ENCODE data around the gene TBCCD1. TPM values are rescaled to one million over a fixed set of nuclear protein-coding genes. Genes with fewer than 3 reads are reported as not detected.

TBCCD1 gene
- total and polyA plus RNA-seq, 2 of the 8 experiments (the other 6 are each of a cell fraction or from before 2014, with no cell fraction given): 11.3 to 13.9 TPM

- H3K79me1 ChIP-seq (ENCODE audit: low read depth, low read length): no peaks in the 10 kb centered on the region
- no peak overlapping the region for H3K14ac ChIP-seq (ENCODE audit: insufficient read length)
- H4K8ac ChIP-seq (ENCODE audit: extremely low read depth, insufficient read depth, low read length): peak overlapping the region; percentile 35; the same call in 1 of the 2 replicates
- no peak for FAIRE-seq
- H2BK15ac ChIP-seq (ENCODE audit: low read length): no peak overlapping the region
- H2BK20ac ChIP-seq (ENCODE audit: low read length): no peak overlapping the region
- no peak overlapping the region for H4K91ac ChIP-seq (replicated peaks; ENCODE audit: insufficient read length, low read length)
- H3K27ac ChIP-seq (ENCODE audit: low read depth, low read length): no peak overlapping the region
- H4K5ac ChIP-seq (ENCODE audit: insufficient read length, low read depth, low read length): no peak overlapping the region
- H3K4me2 ChIP-seq (ENCODE audit: insufficient read depth in 1 of 2, low read depth in 2 of 2, low read length in 2 of 2): no peak overlapping the region
- H3K4me1 ChIP-seq (replicated peaks in 1 of 4; ENCODE audit: control insufficient read depth in 3 of 4, insufficient read depth in 4 of 4, low read length in 3 of 4): no peaks in the 10 kb centered on the region
- no peaks in the 10 kb centered on the region for H3K9me3 ChIP-seq (ENCODE audit: insufficient read depth in 2 of 2, low read depth in 1 of 2, low read length in 1 of 2)
- no peaks in the 10 kb centered on the region for H4K20me1 ChIP-seq (replicated peaks in 1 of 2; ENCODE audit: control insufficient read depth in 1 of 2, insufficient read depth in 2 of 2, low read length in 2 of 2)
- H3K79me2 ChIP-seq (ENCODE audit: control insufficient read depth in 1 of 2, insufficient read depth in 2 of 2, low read length in 2 of 2): no peaks in the 10 kb centered on the region
- 88% methylated on average over 6 of the region's 6 CpGs; no CpG with 5 or more reads in 1 of the 2 experiments for WGBS, 2 experiments (ENCODE audit: extremely low coverage in 1 of 2, insufficient coverage in 1 of 2, insufficient read length in 1 of 2, insufficient replicate concordance in 2 of 2, low coverage in 1 of 2, low lambda C conversion rate in 2 of 2, missing lambda C conversion rate in 1 of 2)
- no peaks in the 10 kb centered on the region for H3K36me3 ChIP-seq (ENCODE audit: control insufficient read depth in 2 of 4, insufficient read depth in 4 of 4, low read length in 3 of 4)
- DNase-seq (ENCODE audit: low read depth in 1 of 2, low spot score in 2 of 2): no peak
- H2AK5ac ChIP-seq (ENCODE audit: low read depth, low read length): no peak overlapping the region
- no peak overlapping the region for H2BK5ac ChIP-seq (ENCODE audit: low read depth, low read length)
- ChIA-PET POLR2A (ENCODE audit: partially characterized antibody) (interaction anchor here (1.6 kb wide), 1 partner anchor 20 kb away, joined by 4 read pairs; no protein-coding TSS in a partner anchor), CTCF (ENCODE audit: partially characterized antibody) (interaction anchor here (0.6 to 3.3 kb wide), 12 partner anchors 10 to 548 kb away, joined by 3 to 17 read pairs (median 4); no protein-coding TSS in a partner anchor)
- H3K4me3 ChIP-seq (ENCODE audit: extremely low read depth in 1 of 4, insufficient read depth in 2 of 4, low read depth in 3 of 4, low read length in 4 of 4): no peak overlapping the region
- no peaks in the 10 kb centered on the region for H3K27me3 ChIP-seq (replicated peaks in 1 of 4; ENCODE audit: control insufficient read depth in 3 of 4, extremely low read depth in 1 of 4, insufficient read depth in 3 of 4, low read length in 3 of 4)
- H3K18ac ChIP-seq (ENCODE audit: extremely low read depth, low read length): no peak overlapping the region
- H3K56ac ChIP-seq (replicated peaks; ENCODE audit: insufficient read length, low read depth, low read length): no peak overlapping the region
- H2BK12ac ChIP-seq (ENCODE audit: low read depth, low read length): no peak overlapping the region
- H3K23ac ChIP-seq (ENCODE audit: insufficient read length): no peak overlapping the region
- H3K4ac ChIP-seq (replicated peaks; ENCODE audit: insufficient read length, low read depth, low read length): no peak overlapping the region
- H2AFZ ChIP-seq (ENCODE audit: low read length): no peak overlapping the region
- H3K9ac ChIP-seq (replicated peaks in 1 of 4; ENCODE audit: extremely low read depth in 1 of 4, low read depth in 3 of 4, low read length in 3 of 4): no peak overlapping the region
- peaks cover 2% of the 10 kb centered on the region; the same call in 1 of the 2 replicates for H3K23me2 ChIP-seq (ENCODE audit: low read depth, low read length)
- no peak overlapping the region for H2BK120ac ChIP-seq (replicated peaks; ENCODE audit: low read depth, low read length)
- TF ChIP-seq NRF1 (IDR thresholded peaks at IDR 0.05; ENCODE audit: low read depth, low read length) (no peak), BRCA1 (IDR thresholded peaks at IDR 0.05; ENCODE audit: low read depth, low read length) (no peak), ASH2L (IDR thresholded peaks at IDR 0.05; ENCODE audit: low read length) (no peak), E2F6 (IDR thresholded peaks at IDR 0.05) (no peak), NANOG (IDR thresholded peaks at IDR 0.05; ENCODE audit: insufficient read depth, low read depth, low read length, poor library complexity, severe bottlenecking) (no peak), RBBP5 (IDR thresholded peaks at IDR 0.05; ENCODE audit: borderline replicate concordance, low read depth, low read length) (no peak), RNF2 (IDR thresholded peaks at IDR 0.05; ENCODE audit: borderline replicate concordance, low read depth, low read length, missing control alignments, poor library complexity, severe bottlenecking) (no peak), SIRT6 (IDR thresholded peaks at IDR 0.05; ENCODE audit: low read length) (no peak), CTBP2 (IDR thresholded peaks at IDR 0.05; ENCODE audit: borderline replicate concordance, insufficient read depth, insufficient read length, low read length) (no peak), GTF2F1 (IDR thresholded peaks at IDR 0.05; ENCODE audit: borderline replicate concordance, low read depth, low read length) (no peak), MAX (IDR thresholded peaks at IDR 0.05) (no peak)
Observed at GRCh38 chr3:186519021-186519658, 48.0 kb downstream of the TBCCD1 start.
